ENCODE measurements around the gene DISC1.

- TF ChIP-seq POLR2A (IDR thresholded peaks at IDR 0.05; ENCODE audit: low read depth, low read length) = no peak
- no peak for TF ChIP-seq POLR2AphosphoS5 (IDR thresholded peaks at IDR 0.05; ENCODE audit: low read depth, low read length)
- no peak for TF ChIP-seq TAF1 (IDR thresholded peaks at IDR 0.05; ENCODE audit: borderline replicate concordance, low read depth, low read length)
Measured at GRCh38 chr1:231605149-231606100, 21.2 kb upstream of the DISC1 start.

All from GM12892 (cell line).